NCI-H2107 treated with DMSO at 0.1 percent for 48 hours (cell line): ENCODE measurements around the gene SELENOS.

ENCODE experiments used
- DNase-seq: peaks from one replicate; lab custom pipeline; 2025; ENCODE audit not compliant: unreplicated experiment; lab: John Stamatoyannopoulos, UW

SELENOS gene

GRCh38 chr15:101277038-101277822, at the start of gene SELENOS:
SELENOS (minus strand) TSS chr15:101277485; CDS start chr15:101277417, 68 bp downstream.
- peak; percentile 39 for DNase-seq

- no peak for DNase-seq
These were observed 49.3 kb upstream of the SELENOS start for GRCh38 chr15:101326462-101327146.

GRCh38 chr15:101326026-101326315, 48.7 kb upstream of the SELENOS start:
- DNase-seq, result no peak

- no peak for DNase-seq
These were observed 48.2 kb upstream of the SELENOS start for GRCh38 chr15:101325263-101326025.

- DNase-seq, result no peak
These were observed 47.4 kb upstream of the SELENOS start for GRCh38 chr15:101324524-101325177.

GRCh38 chr15:101323793-101324523, 46.7 kb upstream of the SELENOS start:
- DNase-seq, result no peak

GRCh38 chr15:101322854-101323477, 45.7 kb upstream of the SELENOS start:
- no peak for DNase-seq

- DNase-seq, result no peak
These were observed 44.9 kb upstream of the SELENOS start for GRCh38 chr15:101322016-101322695.

- no peak for DNase-seq
These were observed 43.3 kb upstream of the SELENOS start for GRCh38 chr15:101320501-101321052.

GRCh38 chr15:101318839-101319238, 41.6 kb upstream of the SELENOS start:
- DNase-seq, result no peak

- DNase-seq, result no peak
These were observed 41.0 kb upstream of the SELENOS start for GRCh38 chr15:101318147-101318819.

- no peak for DNase-seq
These were observed 40.1 kb upstream of the SELENOS start for GRCh38 chr15:101317336-101317872.

GRCh38 chr15:101316529-101316928, 39.2 kb upstream of the SELENOS start:
- DNase-seq, result no peak

- DNase-seq, result no peak
These were observed 38.5 kb upstream of the SELENOS start for GRCh38 chr15:101315736-101316135.

- DNase-seq, result no peak
These were observed 37.2 kb upstream of the SELENOS start for GRCh38 chr15:101314336-101315125.

- DNase-seq, result no peak
These were observed 35.9 kb upstream of the SELENOS start for GRCh38 chr15:101313041-101313761.

- DNase-seq, result no peak
These were observed 33.2 kb upstream of the SELENOS start for GRCh38 chr15:101310508-101310907.
